GM19395 (cell line): ENCODE results near the gene GPR137.
"Not testable (repeated sequence)": the region's sequence is repeated elsewhere in the genome, so short reads cannot be mapped to it uniquely, and the experiment has no call there.

Source experiments
- ATAC-seq: cut with Tn5 transposase; IDR thresholded peaks from one replicate; pipeline ENCODE4 v1.9.1; 2021; ENCODE audit warnings: mild to moderate bottlenecking, moderate library complexity; ENCODE audit not compliant: unreplicated experiment

Gene GPR137

GRCh38 chr11:64298966-64299846 lies 13.6 kb downstream of the GPR137 start:
- ATAC-seq, result no peak

GRCh38 chr11:64299847-64300648 lies 14.4 kb downstream of the GPR137 start, which contains the start of gene CATSPERZ:
CATSPERZ (plus strand) TSS chr11:64300358; CDS start chr11:64300411, 53 bp downstream.
- ATAC-seq, result no peak

- ATAC-seq, result no peak
Observed at GRCh38 chr11:64303109-64304031, 17.7 kb downstream of the GPR137 start.

- no peak for ATAC-seq
Observed at GRCh38 chr11:64304032-64304315, 18.3 kb downstream of the GPR137 start.

- peak; percentile 43 for ATAC-seq
Observed at GRCh38 chr11:64304316-64305072, 18.8 kb downstream of the GPR137 start.

- peak; percentile 65 for ATAC-seq
Observed at GRCh38 chr11:64305075-64305690, 19.5 kb downstream of the GPR137 start, which contains the start of gene ESRRA. ESRRA (plus strand) TSS chr11:64305524; CDS start chr11:64307180, 1,656 bp downstream.

- ATAC-seq, result peak; percentile 29
Observed at GRCh38 chr11:64305691-64306562, 20.3 kb downstream of the GPR137 start.

- ATAC-seq, result no peak
Observed at GRCh38 chr11:64306563-64306875, 20.9 kb downstream of the GPR137 start.

GRCh38 chr11:64306876-64307622 lies 21.4 kb downstream of the GPR137 start:
- no peak for ATAC-seq

- ATAC-seq, result not testable (repeated sequence)
Observed at GRCh38 chr11:64307795-64308194, 22.1 kb downstream of the GPR137 start.

- no peak for ATAC-seq
Observed at GRCh38 chr11:64312947-64313346, 27.3 kb downstream of the GPR137 start.

GRCh38 chr11:64313491-64314145 lies 28.0 kb downstream of the GPR137 start:
- no peak for ATAC-seq

GRCh38 chr11:64314146-64314804 lies 28.6 kb downstream of the GPR137 start:
- no peak for ATAC-seq

GRCh38 chr11:64314805-64315561 lies 29.3 kb downstream of the GPR137 start:
- ATAC-seq, result no peak

GRCh38 chr11:64315667-64316526 lies 30.2 kb downstream of the GPR137 start:
- not testable (repeated sequence) for ATAC-seq
